ENCODE measurements around the gene PRSS53. TPM values are rescaled to one million over a fixed set of nuclear protein-coding genes. Genes with fewer than 3 reads are reported as not detected.

The PRSS53 gene
- total and polyA plus RNA-seq, 10 of the 15 experiments (the other 5 are each of a cell fraction or from before 2014, with no cell fraction given), result 0.35 to 3.4 (median 0.88) TPM; not detected in 2

GRCh38 chr16:31117384-31118222 is 28.9 kb upstream of the PRSS53 start, which contains the start of gene KAT8 (continued):
- TF ChIP-seq, protein P1, sequence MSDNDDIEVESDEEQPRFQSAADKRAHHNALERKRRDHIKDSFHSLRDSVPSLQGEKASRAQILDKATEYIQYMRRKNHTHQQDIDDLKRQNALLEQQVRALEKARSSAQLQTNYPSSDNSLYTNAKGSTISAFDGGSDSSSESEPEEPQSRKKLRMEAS (IDR thresholded peaks at IDR 0.05; ENCODE audit: low read depth, low read length), result peak; percentile 10; the same call in 1 of the 2 replicates
- TF ChIP-seq, protein P2, sequence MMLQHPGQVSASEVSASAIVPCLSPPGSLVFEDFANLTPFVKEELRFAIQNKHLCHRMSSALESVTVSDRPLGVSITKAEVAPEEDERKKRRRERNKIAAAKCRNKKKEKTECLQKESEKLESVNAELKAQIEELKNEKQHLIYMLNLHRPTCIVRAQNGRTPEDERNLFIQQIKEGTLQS (IDR thresholded peaks at IDR 0.05; ENCODE audit: borderline replicate concordance, extremely low read depth, low read depth, low read length), result 0 out of 2 replicates have a peak, but pooled peaks have one; percentile 9
- TF ChIP-seq TAF1 (IDR thresholded peaks at IDR 0.05; ENCODE audit: borderline replicate concordance, low read depth, low read length) (peak; percentile 91; the same call in 1 of the 2 replicates), KLF5 (IDR thresholded peaks at IDR 0.05; ENCODE audit: partially characterized antibody) (peak; percentile 57), SMAD5 (IDR thresholded peaks at IDR 0.05; ENCODE audit: low read depth) (peak; percentile 85), NKRF (conservative IDR thresholded peaks at IDR 0.05) (0 out of 2 replicates have a peak, but pooled peaks have one; percentile 47), E2F4 (IDR thresholded peaks at IDR 0.05; ENCODE audit: low read depth, low read length) (0 out of 2 replicates have a peak, but pooled peaks have one; percentile 47)
- TF ChIP-seq, protein P3, sequence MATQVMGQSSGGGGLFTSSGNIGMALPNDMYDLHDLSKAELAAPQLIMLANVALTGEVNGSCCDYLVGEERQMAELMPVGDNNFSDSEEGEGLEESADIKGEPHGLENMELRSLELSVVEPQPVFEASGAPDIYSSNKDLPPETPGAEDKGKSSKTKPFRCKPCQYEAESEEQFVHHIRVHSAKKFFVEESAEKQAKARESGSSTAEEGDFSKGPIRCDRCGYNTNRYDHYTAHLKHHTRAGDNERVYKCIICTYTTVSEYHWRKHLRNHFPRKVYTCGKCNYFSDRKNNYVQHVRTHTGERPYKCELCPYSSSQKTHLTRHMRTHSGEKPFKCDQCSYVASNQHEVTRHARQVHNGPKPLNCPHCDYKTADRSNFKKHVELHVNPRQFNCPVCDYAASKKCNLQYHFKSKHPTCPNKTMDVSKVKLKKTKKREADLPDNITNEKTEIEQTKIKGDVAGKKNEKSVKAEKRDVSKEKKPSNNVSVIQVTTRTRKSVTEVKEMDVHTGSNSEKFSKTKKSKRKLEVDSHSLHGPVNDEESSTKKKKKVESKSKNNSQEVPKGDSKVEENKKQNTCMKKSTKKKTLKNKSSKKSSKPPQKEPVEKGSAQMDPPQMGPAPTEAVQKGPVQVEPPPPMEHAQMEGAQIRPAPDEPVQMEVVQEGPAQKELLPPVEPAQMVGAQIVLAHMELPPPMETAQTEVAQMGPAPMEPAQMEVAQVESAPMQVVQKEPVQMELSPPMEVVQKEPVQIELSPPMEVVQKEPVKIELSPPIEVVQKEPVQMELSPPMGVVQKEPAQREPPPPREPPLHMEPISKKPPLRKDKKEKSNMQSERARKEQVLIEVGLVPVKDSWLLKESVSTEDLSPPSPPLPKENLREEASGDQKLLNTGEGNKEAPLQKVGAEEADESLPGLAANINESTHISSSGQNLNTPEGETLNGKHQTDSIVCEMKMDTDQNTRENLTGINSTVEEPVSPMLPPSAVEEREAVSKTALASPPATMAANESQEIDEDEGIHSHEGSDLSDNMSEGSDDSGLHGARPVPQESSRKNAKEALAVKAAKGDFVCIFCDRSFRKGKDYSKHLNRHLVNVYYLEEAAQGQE (IDR thresholded peaks at IDR 0.05; ENCODE audit: low read depth, low read length), result 0 out of 2 replicates have a peak, but pooled peaks have one; percentile 24

Measured in GM12878 (cell line).